Hepatocyte (in vitro differentiated cells): ENCODE data around the gene C19orf47. TPM values are rescaled to one million over a fixed set of nuclear protein-coding genes. Genes with fewer than 3 reads are reported as not detected.

Source experiments
- DNase-seq: peaks from one replicate; pipeline ENCODE4 v3.0.0-alpha.2; 2016; ENCODE audit warnings: low spot score
- H2AFZ ChIP-seq: fragments of 200-600 bp; sonication (generic); 2 replicates; pipeline ENCODE4 v1.6.0; 2016; ENCODE audit warnings: antibody characterized with exemption, mild to moderate bottlenecking
- H3K27ac ChIP-seq: fragments of 200-600 bp; sonication (generic); 2 replicates; pipeline ENCODE4 v1.5.1; 2016; ENCODE audit warnings: mild to moderate bottlenecking
- H3K27me3 ChIP-seq: fragments of 200-600 bp; sonication (generic); 2 replicates; pipeline ENCODE4 v1.6.1; 2016
- H3K36me3 ChIP-seq: fragments of 200-600 bp; sonication (generic); replicated peaks from 2 replicates; pipeline ENCODE4 v1.5.1; 2016; ENCODE audit warnings: low read depth; ENCODE audit not compliant: insufficient read depth
- H3K4me1 ChIP-seq: fragments of 200-600 bp; sonication (generic); 2 replicates; pipeline ENCODE4 v1.5.1; 2016; ENCODE audit warnings: mild to moderate bottlenecking, moderate library complexity; ENCODE audit not compliant: insufficient read depth
- H3K4me2 ChIP-seq: fragments of 200-600 bp; sonication (generic); 2 replicates; pipeline ENCODE4 v1.6.0; 2016
- H3K4me3 ChIP-seq: fragments of 200-600 bp; sonication (generic); 2 replicates; pipeline ENCODE4 v1.5.1; 2016; ENCODE audit warnings: mild to moderate bottlenecking
- H3K79me2 ChIP-seq: fragments of 200-600 bp; sonication (generic); 2 replicates; pipeline ENCODE4 v1.6.0; 2017; ENCODE audit warnings: mild to moderate bottlenecking
- H3K9me2 ChIP-seq: fragments of 200-600 bp; sonication (generic); replicated peaks from 2 replicates; pipeline ENCODE4 v1.6.0; 2017; ENCODE audit warnings: mild to moderate bottlenecking; ENCODE audit not compliant: insufficient read depth
- H3K9me3 ChIP-seq: fragments of 200-600 bp; sonication (generic); 2 replicates; pipeline ENCODE4 v1.5.1; 2016; ENCODE audit warnings: low read depth, mild to moderate bottlenecking
- H4K20me1 ChIP-seq: fragments of 200-600 bp; sonication (generic); 2 replicates; pipeline ENCODE4 v1.6.0; 2016; ENCODE audit warnings: mild to moderate bottlenecking; ENCODE audit not compliant: insufficient read depth, poor library complexity, severe bottlenecking
- EZH2 ChIP-seq: fragments of 200-600 bp; sonication (generic); IDR thresholded peaks from 2 replicates; pipeline ENCODE4 v1.6.1; 2016; ENCODE audit warnings: antibody characterized with exemption, mild to moderate bottlenecking, borderline replicate concordance
- EZH2phosphoT487 ChIP-seq: fragments of 200-600 bp; sonication (generic); IDR thresholded peaks from one replicate; pipeline ENCODE4 v1.6.1; 2018; ENCODE audit warnings: antibody characterized with exemption, mild to moderate bottlenecking, low read depth, moderate library complexity; ENCODE audit not compliant: unreplicated experiment, severe bottlenecking
- WGBS: methylation state at CpG from one replicate; pipeline ENCODE4 v1.1.6; 2016; ENCODE audit warnings: low lambda C conversion rate; ENCODE audit errors: missing lambda C conversion rate; 5-methylcytosine and 5-hydroxymethylcytosine counted together
- polyA plus RNA-seq: library from polyadenylated mRNA; unstranded; fragments of >200 nt; fragmentation: Nextera tagmentation; extraction: Ambion mirVana; gene quantifications from 2 replicates; pipeline ENCODE4 v1.2.1, GENCODE V29; 2016
- total RNA-seq: library from RNA; depleted of rRNA; stranded (reverse); fragments of >200 nt; gene quantifications from 2 replicates; pipeline ENCODE4 v1.2.3, GENCODE V29; 2014
- TF ChIP-seq, protein P1 (sequence below): fragments of 200-600 bp; sonication (generic); IDR thresholded peaks from 2 replicates; pipeline ENCODE4 v1.5.1; 2016; ENCODE audit warnings: antibody characterized with exemption, mild to moderate bottlenecking; ENCODE audit not compliant: poor library complexity

C19orf47 gene
- total and polyA plus RNA-seq, 2 experiments from 2014 or later: 7.4 to 9.8 TPM

DNA sequence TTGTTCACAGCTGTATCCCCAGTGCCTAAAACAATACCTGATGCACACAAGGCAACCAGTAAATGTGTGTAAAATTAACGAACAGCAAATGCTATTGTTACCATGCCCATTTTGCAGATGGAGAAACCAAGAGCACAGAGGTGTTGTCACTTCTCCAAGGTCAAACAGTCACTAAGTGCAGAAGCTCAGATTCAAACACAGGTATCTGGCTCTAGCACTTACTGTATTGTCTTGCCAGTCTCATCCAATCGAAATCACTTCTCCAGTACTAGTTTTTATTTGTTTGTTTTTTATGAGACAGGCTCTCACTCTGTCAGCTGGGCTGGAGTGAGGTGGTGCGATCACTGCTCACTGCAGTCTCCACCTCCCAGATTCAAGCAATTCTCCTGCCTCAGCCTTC, 14.0 kb upstream of the C19orf47 start:
- Histone ChIP-seq H3K4me1 (peaks cover 13% of the 10 kb centered on the region), H3K4me2 (no peak overlapping the region)

DNA sequence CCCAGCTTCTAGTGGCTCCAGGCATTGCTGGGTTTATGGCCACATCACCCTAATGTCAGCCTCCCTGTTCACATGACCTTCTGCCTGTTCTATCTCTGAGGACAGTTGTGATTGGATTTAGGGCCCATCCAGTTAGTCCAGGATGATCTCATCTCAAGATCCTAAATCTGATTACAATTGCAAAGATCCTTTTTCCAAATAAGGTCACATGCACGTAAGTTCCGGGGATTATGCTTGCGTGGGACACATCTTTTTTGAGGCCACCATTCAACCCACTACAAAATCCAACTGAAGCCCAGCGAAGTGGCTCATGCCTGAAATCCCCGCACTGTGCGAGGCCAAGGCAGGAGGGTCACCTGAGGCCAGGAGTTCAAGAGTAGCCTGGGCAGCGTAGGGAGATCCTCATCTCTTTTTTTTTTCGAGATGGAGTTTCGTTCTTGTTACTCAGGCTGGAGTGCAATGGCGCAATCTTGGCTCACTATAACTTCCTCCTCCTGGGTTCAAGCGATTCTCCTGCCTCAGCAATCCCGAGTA, 12.6 kb upstream of the C19orf47 start:
- no peak for TF ChIP-seq EZH2phosphoT487
- TF ChIP-seq EZH2: no peak
- TF ChIP-seq, protein P1, sequence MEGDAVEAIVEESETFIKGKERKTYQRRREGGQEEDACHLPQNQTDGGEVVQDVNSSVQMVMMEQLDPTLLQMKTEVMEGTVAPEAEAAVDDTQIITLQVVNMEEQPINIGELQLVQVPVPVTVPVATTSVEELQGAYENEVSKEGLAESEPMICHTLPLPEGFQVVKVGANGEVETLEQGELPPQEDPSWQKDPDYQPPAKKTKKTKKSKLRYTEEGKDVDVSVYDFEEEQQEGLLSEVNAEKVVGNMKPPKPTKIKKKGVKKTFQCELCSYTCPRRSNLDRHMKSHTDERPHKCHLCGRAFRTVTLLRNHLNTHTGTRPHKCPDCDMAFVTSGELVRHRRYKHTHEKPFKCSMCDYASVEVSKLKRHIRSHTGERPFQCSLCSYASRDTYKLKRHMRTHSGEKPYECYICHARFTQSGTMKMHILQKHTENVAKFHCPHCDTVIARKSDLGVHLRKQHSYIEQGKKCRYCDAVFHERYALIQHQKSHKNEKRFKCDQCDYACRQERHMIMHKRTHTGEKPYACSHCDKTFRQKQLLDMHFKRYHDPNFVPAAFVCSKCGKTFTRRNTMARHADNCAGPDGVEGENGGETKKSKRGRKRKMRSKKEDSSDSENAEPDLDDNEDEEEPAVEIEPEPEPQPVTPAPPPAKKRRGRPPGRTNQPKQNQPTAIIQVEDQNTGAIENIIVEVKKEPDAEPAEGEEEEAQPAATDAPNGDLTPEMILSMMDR: no peak
- Histone ChIP-seq H3K4me2 (no peak overlapping the region), H3K79me2 (peaks cover 15% of the 10 kb centered on the region), H3K27me3 (no peaks in the 10 kb centered on the region), H3K4me3 (no peak overlapping the region), H4K20me1 (no peaks in the 10 kb centered on the region), H3K4me1 (peaks cover 5% of the 10 kb centered on the region), H3K36me3 (no peaks in the 10 kb centered on the region), H3K9me2 (no peaks in the 10 kb centered on the region), H2AFZ (no peak overlapping the region), H3K9me3 (no peaks in the 10 kb centered on the region), H3K27ac (no peak overlapping the region)
- no peak for DNase-seq
- WGBS: 96% methylated on average over 12 of the region's 12 CpGs

More for the DNA sequence above, 14.0 kb upstream of the C19orf47 start:
- no peak overlapping the region for H3K4me3 ChIP-seq
- TF ChIP-seq, protein P1: no peak
- no peak for TF ChIP-seq EZH2phosphoT487
- no peak for TF ChIP-seq EZH2
- no peaks in the 10 kb centered on the region for H3K9me3 ChIP-seq
- no peaks in the 10 kb centered on the region for H3K36me3 ChIP-seq
- H3K27ac ChIP-seq: no peak overlapping the region
- H4K20me1 ChIP-seq: no peaks in the 10 kb centered on the region
- no peaks in the 10 kb centered on the region for H3K9me2 ChIP-seq
- peaks cover 15% of the 10 kb centered on the region for H3K79me2 ChIP-seq
- no peak for DNase-seq
- no peak overlapping the region for H2AFZ ChIP-seq
- 95% methylated on average over 3 of the region's 3 CpGs for WGBS
- H3K27me3 ChIP-seq: no peaks in the 10 kb centered on the region

DNA sequence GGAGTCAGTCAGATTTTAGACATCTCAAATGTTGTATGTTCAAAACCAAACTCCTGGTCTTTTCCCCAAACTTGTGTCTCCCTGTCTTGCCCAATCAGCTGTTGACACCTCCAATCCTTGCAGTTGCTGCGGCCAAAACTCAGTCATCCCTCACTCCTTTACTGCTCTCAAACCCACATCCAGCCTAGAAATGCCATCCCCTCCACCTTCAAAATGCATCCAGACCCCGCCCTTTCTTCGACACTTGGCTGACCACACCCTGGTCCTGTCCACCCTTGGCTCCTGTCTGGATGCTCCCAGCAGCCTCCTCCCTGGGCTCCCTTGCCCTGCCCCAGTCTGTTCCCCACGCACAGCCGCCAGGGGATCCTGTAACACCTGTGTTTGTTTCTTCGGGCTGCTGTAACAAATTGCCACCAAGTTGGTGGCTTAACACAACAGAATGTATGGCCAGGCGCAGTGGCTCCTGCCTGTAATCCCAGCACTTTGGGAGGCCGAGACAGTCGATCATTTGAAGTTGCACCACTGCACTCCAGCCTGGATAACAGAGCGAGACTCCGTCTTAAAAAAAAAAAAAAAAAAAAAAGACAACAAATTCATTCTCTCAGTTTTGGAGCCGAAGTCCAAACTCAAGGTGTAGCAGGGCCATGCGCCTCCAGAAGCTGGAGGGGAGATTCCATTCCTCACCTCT, 12.0 kb upstream of the C19orf47 start:
- no peak overlapping the region for H3K4me3 ChIP-seq
- H3K9me2 ChIP-seq: no peaks in the 10 kb centered on the region
- H3K27ac ChIP-seq: no peak overlapping the region
- no peaks in the 10 kb centered on the region for H3K9me3 ChIP-seq
- no peaks in the 10 kb centered on the region for H3K27me3 ChIP-seq
- 87% methylated on average over 13 of the region's 13 CpGs for WGBS
- DNase-seq: no peak
- peaks cover 3% of the 10 kb centered on the region for H3K4me1 ChIP-seq
- peaks cover 17% of the 10 kb centered on the region for H3K79me2 ChIP-seq
- H3K36me3 ChIP-seq: no peaks in the 10 kb centered on the region
- TF ChIP-seq EZH2phosphoT487: no peak
- no peak for TF ChIP-seq EZH2
- TF ChIP-seq, protein P1: no peak
- H2AFZ ChIP-seq: no peak overlapping the region
- no peaks in the 10 kb centered on the region for H4K20me1 ChIP-seq
- no peak overlapping the region for H3K4me2 ChIP-seq
